ENCODE data around the gene KRT3. TPM values are rescaled to one million over a fixed set of nuclear protein-coding genes. Genes with fewer than 3 reads are reported as not detected.
"Not testable (repeated sequence)": the region's sequence is repeated elsewhere in the genome, so short reads cannot be mapped to it uniquely, and the experiment has no call there.

The KRT3 gene
- total RNA-seq, 1 experiment from 2014 or later = not detected

DNA sequence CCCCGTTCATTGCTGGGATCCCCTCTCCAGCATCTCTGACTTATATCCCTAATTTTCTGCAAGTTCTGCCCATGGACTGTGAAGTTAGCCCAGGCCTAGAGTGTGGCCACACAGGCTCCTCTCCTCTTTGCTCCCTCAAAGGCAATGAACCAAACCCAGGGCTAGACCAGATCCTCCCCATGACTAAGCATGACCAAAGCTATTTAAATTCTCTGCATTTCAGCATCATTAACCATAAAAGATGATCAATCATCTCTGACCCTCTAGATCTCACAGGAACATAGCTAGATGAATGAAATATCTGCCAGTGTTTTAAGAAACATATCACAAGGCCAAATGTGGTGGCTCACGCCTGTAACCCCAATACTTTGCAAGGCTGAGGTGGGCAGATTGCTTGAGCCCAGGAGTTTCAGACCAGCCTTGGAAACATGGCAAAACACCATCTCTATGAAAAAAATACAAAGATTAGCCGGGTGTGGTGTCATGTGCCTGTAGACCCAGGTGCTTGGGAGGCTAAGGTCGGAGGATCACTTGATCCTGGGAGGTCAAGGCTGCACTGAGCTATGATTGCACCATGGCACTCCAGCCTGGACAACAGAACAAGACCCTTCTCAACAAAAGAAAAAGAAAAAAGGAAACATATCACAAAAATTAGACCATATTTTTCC lies 2.2 kb upstream of the KRT3 start:
- H3K4me1 Mint-ChIP-seq (ENCODE audit: low read depth, unreplicated experiment) = peaks cover 26% of the 10 kb centered on the region
- no peak overlapping the region for H3K27ac Mint-ChIP-seq (ENCODE audit: unreplicated experiment)
- H3K4me3 Mint-ChIP-seq (ENCODE audit: low read depth, unreplicated experiment) = no peak overlapping the region
- CTCF ChIA-PET = no interaction called here
- DNase-seq = no peak
- H3K27me3 Mint-ChIP-seq (ENCODE audit: unreplicated experiment) = peaks cover 10% of the 10 kb centered on the region
- intact Hi-C loops (cut with micrococcal nuclease; ENCODE audit: unreplicated experiment) = no loop called here
- no peaks in the 10 kb centered on the region for H3K36me3 Mint-ChIP-seq (ENCODE audit: insufficient read depth, unreplicated experiment)
- BruUV-seq (replicated peaks) = no TSS peak
- no peaks in the 10 kb centered on the region for H3K9me3 Mint-ChIP-seq (ENCODE audit: low read depth, unreplicated experiment)
- TF ChIP-seq CTCF (IDR thresholded peaks at IDR 0.05; ENCODE audit: unreplicated experiment) = no peak

GRCh38 chr12:52797529-52797894 lies 1.6 kb upstream of the KRT3 start:
- no TSS peak for BruUV-seq (replicated peaks)
- no peaks in the 10 kb centered on the region for H3K9me3 Mint-ChIP-seq (ENCODE audit: low read depth, unreplicated experiment)
- CTCF ChIA-PET = no interaction called here
- no peak overlapping the region for H3K27ac Mint-ChIP-seq (ENCODE audit: unreplicated experiment)
- H3K4me1 Mint-ChIP-seq (ENCODE audit: low read depth, unreplicated experiment) = peaks cover 26% of the 10 kb centered on the region
- peaks cover 4% of the 10 kb centered on the region for H3K27me3 Mint-ChIP-seq (ENCODE audit: unreplicated experiment)
- no peak for DNase-seq
- no peak for TF ChIP-seq CTCF (IDR thresholded peaks at IDR 0.05; ENCODE audit: unreplicated experiment)
- no peaks in the 10 kb centered on the region for H3K36me3 Mint-ChIP-seq (ENCODE audit: insufficient read depth, unreplicated experiment)
- no peak overlapping the region for H3K4me3 Mint-ChIP-seq (ENCODE audit: low read depth, unreplicated experiment)
- intact Hi-C loops (cut with micrococcal nuclease; ENCODE audit: unreplicated experiment) = no loop called here

DNA sequence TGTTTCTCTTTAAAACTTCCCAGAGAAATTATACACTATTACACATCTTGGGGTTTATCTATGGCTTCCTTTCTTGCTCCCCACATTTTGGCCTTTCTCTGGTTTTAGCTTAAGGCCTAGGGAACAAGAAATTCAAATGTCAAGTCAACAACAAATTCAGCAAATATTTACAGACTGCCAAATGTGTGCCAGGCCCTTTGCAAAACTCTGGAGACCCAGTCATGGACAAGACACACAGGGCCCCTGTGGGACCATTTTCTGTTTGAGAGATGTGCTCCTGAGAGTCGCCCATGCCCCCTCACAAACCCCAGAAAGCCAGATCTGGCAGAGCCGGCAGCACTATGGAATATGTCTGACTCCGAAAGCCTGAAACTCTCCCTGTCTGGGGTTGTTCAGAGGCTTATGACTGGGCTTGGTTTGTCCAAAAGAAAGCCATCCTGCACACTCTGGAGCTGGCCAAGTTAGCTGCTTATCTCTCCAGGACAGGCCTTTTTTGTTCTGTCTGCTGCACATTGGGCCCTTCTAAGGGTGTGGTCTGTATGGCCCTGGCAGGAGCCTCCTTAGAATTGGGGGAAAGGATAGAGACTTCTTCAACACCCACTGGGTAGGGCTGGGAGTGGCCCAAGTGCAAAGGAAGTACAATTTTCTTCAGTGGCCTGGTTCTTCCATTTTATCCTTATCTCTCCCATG lies 1.1 kb upstream of the KRT3 start:
- BruUV-seq (replicated peaks) = no TSS peak
- Mint-ChIP-seq H3K4me1 (ENCODE audit: low read depth, unreplicated experiment) (peaks cover 26% of the 10 kb centered on the region), H3K9me3 (ENCODE audit: low read depth, unreplicated experiment) (no peaks in the 10 kb centered on the region), H3K4me3 (ENCODE audit: low read depth, unreplicated experiment) (no peak overlapping the region), H3K27me3 (ENCODE audit: unreplicated experiment) (no peaks in the 10 kb centered on the region), H3K27ac (ENCODE audit: unreplicated experiment) (no peak overlapping the region), H3K36me3 (ENCODE audit: insufficient read depth, unreplicated experiment) (no peaks in the 10 kb centered on the region)
- intact Hi-C loops (cut with micrococcal nuclease; ENCODE audit: unreplicated experiment) = no loop called here
- no peak for DNase-seq
- no peak for TF ChIP-seq CTCF (IDR thresholded peaks at IDR 0.05; ENCODE audit: unreplicated experiment)
- CTCF ChIA-PET = no interaction called here

DNA sequence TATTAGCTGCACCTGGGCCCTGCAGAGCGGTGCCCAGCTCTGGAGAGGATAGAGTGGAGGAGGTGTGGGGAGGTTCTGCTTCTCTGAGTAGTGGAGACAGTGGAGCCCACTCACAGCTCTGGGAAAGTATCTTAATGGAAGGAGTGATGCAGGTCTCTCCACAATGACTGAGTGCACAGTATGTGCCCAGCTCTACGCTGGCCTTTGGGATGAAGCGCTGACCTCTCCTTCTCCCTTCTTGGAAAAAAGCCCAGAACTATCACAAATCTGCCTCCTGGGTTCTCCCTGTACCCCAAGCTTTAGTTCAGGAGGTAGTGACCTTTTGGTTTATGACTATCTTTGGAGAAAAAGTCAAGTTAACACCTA lies 495 bp upstream of the KRT3 start:
- Mint-ChIP-seq H3K4me1 (ENCODE audit: low read depth, unreplicated experiment) (peaks cover 26% of the 10 kb centered on the region), H3K27ac (ENCODE audit: unreplicated experiment) (no peak overlapping the region), H3K27me3 (ENCODE audit: unreplicated experiment) (no peaks in the 10 kb centered on the region), H3K4me3 (ENCODE audit: low read depth, unreplicated experiment) (no peak overlapping the region), H3K9me3 (ENCODE audit: low read depth, unreplicated experiment) (no peaks in the 10 kb centered on the region), H3K36me3 (ENCODE audit: insufficient read depth, unreplicated experiment) (no peaks in the 10 kb centered on the region)
- intact Hi-C loops (cut with micrococcal nuclease; ENCODE audit: unreplicated experiment) = no loop called here
- CTCF ChIA-PET = no interaction called here
- no peak for TF ChIP-seq CTCF (IDR thresholded peaks at IDR 0.05; ENCODE audit: unreplicated experiment)
- no peak for DNase-seq
- no TSS peak for BruUV-seq (replicated peaks)

- H3K4me3 Mint-ChIP-seq (ENCODE audit: low read depth, unreplicated experiment); CTCF ChIA-PET; intact Hi-C loops (cut with micrococcal nuclease; ENCODE audit: unreplicated experiment); BruUV-seq (replicated peaks); DNase-seq; H3K9me3 Mint-ChIP-seq (ENCODE audit: low read depth, unreplicated experiment); H3K36me3 Mint-ChIP-seq (ENCODE audit: insufficient read depth, unreplicated experiment); H3K27ac Mint-ChIP-seq (ENCODE audit: unreplicated experiment); H3K27me3 Mint-ChIP-seq (ENCODE audit: unreplicated experiment): not testable (repeated sequence)
- peaks cover 24% of the 10 kb centered on the region for H3K4me1 Mint-ChIP-seq (ENCODE audit: low read depth, unreplicated experiment)
Observed at GRCh38 chr12:52795332-52795674, 614 bp downstream of the KRT3 start.
